Nephron progenitor cell (in vitro differentiated cells): ENCODE data around the gene SLC25A25.

Source experiments
- DNase-seq: peaks from one replicate; pipeline ENCODE4 v3.0.0; 2021
- H3K27ac Mint-ChIP-seq: 2 replicates; pipeline ENCODE4 v1.8.0; 2021; ENCODE audit warnings: mild to moderate bottlenecking, moderate library complexity, mixed read lengths
- H3K27me3 Mint-ChIP-seq: 2 replicates; pipeline ENCODE4 v1.8.0; 2021; ENCODE audit warnings: mild to moderate bottlenecking, low read depth, mixed read lengths; ENCODE audit not compliant: poor library complexity
- H3K36me3 Mint-ChIP-seq: 2 replicates; pipeline ENCODE4 v1.8.0; 2021; ENCODE audit warnings: low read depth, mixed read lengths
- H3K4me1 Mint-ChIP-seq: 2 replicates; pipeline ENCODE4 v1.8.0; 2021; ENCODE audit warnings: mixed read lengths
- H3K4me3 Mint-ChIP-seq: 2 replicates; pipeline ENCODE4 v1.8.0; 2021; ENCODE audit warnings: mild to moderate bottlenecking, moderate library complexity, mixed read lengths
- H3K9me3 Mint-ChIP-seq: 2 replicates; pipeline ENCODE4 v1.8.0; 2021; ENCODE audit warnings: mild to moderate bottlenecking, moderate library complexity, mixed read lengths
- CTCF ChIP-seq: fragments of 200-600 bp; sonication (generic); IDR thresholded peaks from 2 replicates; pipeline ENCODE4 v1.5.0; 2021; ENCODE audit warnings: antibody characterized with exemption

SLC25A25 gene

DNA sequence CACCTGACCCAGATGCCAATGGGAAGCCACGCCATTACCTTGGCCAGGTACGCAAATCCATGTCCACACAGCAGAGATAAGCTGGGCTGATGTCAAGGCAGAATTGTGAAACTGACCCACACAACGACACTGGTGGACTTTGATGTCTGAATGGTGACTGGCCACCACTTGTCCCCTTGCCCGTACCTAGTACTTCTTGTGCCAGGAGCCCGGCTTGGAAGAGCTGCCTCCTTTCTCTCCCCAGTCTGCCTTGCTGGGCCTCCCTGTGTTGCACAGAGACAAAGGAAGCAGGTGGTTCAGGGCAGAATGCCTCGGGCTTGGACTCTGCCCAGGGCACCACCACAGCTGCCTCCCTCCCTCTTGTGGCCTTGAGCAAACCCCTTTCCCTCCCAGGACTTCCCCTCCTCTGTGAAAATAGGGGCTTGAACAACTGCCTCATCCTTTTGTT is 36.2 kb downstream of the SLC25A25 start:
- peaks cover 68% of the 10 kb centered on the region for H3K4me1 Mint-ChIP-seq
- no peak overlapping the region for H3K27ac Mint-ChIP-seq
- H3K36me3 Mint-ChIP-seq, result peaks cover 16% of the 10 kb centered on the region
- no peaks in the 10 kb centered on the region for H3K27me3 Mint-ChIP-seq
- H3K4me3 Mint-ChIP-seq, result no peak overlapping the region
- no peak for TF ChIP-seq CTCF
- H3K9me3 Mint-ChIP-seq, result no peaks in the 10 kb centered on the region
- DNase-seq, result no peak

DNA sequence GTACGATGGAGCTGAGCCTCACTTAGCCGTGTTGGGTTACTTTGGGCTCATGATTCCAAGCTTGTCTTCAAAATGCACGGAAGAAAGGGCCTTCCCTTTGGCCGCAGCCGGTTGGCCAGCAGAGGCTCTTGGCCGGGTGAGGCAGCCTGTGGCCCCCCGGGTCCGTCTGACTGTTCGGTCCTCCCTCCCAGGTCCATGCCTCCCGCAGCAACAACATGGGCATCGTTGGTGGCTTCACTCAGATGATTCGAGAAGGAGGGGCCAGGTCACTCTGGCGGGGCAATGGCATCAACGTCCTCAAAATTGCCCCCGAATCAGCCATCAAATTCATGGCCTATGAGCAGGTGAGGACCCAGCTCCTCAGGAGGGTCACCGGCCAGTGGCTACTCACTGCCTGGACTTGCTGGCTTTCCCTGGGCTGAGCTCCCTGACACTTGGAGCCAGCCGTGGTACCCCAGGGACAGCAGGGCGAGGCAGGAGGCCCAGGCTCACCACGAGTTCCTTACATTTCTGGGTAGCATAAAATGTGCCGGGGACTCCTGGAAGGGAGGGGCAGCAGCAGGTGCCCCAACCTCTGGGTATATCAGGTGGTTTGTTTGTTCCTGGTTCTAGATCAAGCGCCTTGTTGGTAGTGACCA is 37.6 kb downstream of the SLC25A25 start:
- Mint-ChIP-seq H3K4me1 (peaks cover 66% of the 10 kb centered on the region), H3K4me3 (no peak overlapping the region), H3K27me3 (peaks cover 4% of the 10 kb centered on the region), H3K36me3 (peaks cover 21% of the 10 kb centered on the region), H3K27ac (no peak overlapping the region), H3K9me3 (no peaks in the 10 kb centered on the region)
- no peak for DNase-seq
- no peak for TF ChIP-seq CTCF

- Mint-ChIP-seq H3K4me3 (no peak overlapping the region), H3K27me3 (peaks cover 4% of the 10 kb centered on the region)
- no peak for TF ChIP-seq CTCF
Measured at GRCh38 chr9:128106181-128106939, 38.3 kb downstream of the SLC25A25 start.

DNA sequence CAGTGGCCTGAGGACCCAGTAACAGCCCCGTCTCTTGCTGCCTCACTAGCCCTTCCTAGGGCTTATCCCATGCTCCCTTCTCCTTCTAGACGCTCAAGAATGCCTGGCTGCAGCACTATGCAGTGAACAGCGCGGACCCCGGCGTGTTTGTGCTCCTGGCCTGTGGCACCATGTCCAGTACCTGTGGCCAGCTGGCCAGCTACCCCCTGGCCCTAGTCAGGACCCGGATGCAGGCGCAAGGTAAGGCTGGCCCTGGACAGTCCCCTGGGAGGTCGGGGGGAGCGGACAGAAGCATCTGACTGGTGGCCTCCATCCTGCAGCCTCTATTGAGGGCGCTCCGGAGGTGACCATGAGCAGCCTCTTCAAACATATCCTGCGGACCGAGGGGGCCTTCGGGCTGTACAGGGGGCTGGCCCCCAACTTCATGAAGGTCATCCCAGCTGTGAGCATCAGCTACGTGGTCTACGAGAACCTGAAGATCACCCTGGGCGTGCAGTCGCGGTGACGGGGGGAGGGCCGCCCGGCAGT is 39.0 kb downstream of the SLC25A25 start:
- H3K27ac Mint-ChIP-seq, result peak overlapping the region; percentile 80
- peaks cover 21% of the 10 kb centered on the region for H3K36me3 Mint-ChIP-seq
- DNase-seq, result no peak
- peaks cover 4% of the 10 kb centered on the region for H3K27me3 Mint-ChIP-seq
- H3K4me3 Mint-ChIP-seq, result no peak overlapping the region
- TF ChIP-seq CTCF, result no peak
- H3K9me3 Mint-ChIP-seq, result no peaks in the 10 kb centered on the region
- peaks cover 56% of the 10 kb centered on the region for H3K4me1 Mint-ChIP-seq

More at GRCh38 chr9:128106181-128106939, 38.3 kb downstream of the SLC25A25 start:
- Mint-ChIP-seq H3K9me3 (no peaks in the 10 kb centered on the region), H3K36me3 (peaks cover 21% of the 10 kb centered on the region), H3K4me1 (peaks cover 62% of the 10 kb centered on the region), H3K27ac (peak overlapping the region; percentile 80)
- no peak for DNase-seq

GRCh38 chr9:128107468-128108268 is 39.6 kb downstream of the SLC25A25 start:
- DNase-seq, result no peak
- no peak for TF ChIP-seq CTCF
- Mint-ChIP-seq H3K4me1 (peaks cover 49% of the 10 kb centered on the region), H3K27me3 (peaks cover 4% of the 10 kb centered on the region), H3K9me3 (no peaks in the 10 kb centered on the region), H3K27ac (no peak overlapping the region), H3K36me3 (peaks cover 18% of the 10 kb centered on the region), H3K4me3 (no peak overlapping the region)
